HepG2 (cell line): Measurements from ENCODE around the gene BIRC5. TPM values are rescaled to one million over a fixed set of nuclear protein-coding genes. Genes with fewer than 3 reads are reported as not detected.

Experiments
- CBX1 ChIP-seq: IDR thresholded peaks from one replicate; pipeline ENCODE4 v1.6.1; 2016; ENCODE audit warnings: antibody characterized with exemption, low read depth
- FOXK2 ChIP-seq: fragments of 450-650 bp; IDR thresholded peaks from 2 replicates; pipeline ENCODE4 v1.6.1; 2016
- LCORL ChIP-seq, 2 experiments: fragments of 450-650 bp in 1 of 2; sonication (generic) in 1 of 2; formaldehyde crosslinking in 1 of 2; IDR thresholded peaks; 2 replicates each; pipeline versions ENCODE4 v1.5.0 to v1.6.1; 2017 to 2020; ENCODE audit warnings: antibody characterized with exemption in 1 of 2, missing genetic modification reagents in 1 of 2
- MAFF ChIP-seq: IDR thresholded peaks from 2 replicates; pipeline ENCODE4 v1.6.1; 2011; ENCODE audit warnings: low read depth, low read length, improper control_type of control experiment
- PHF8 ChIP-seq: sonication (generic); formaldehyde crosslinking; IDR thresholded peaks from 2 replicates; pipeline ENCODE4 v1.5.0; 2020; ENCODE audit warnings: missing genetic modification reagents
- SMAD1 ChIP-seq: sonication (generic); formaldehyde crosslinking; IDR thresholded peaks from 2 replicates; pipeline ENCODE4 v1.4.0; 2020; ENCODE audit warnings: missing genetic modification reagents, low read depth, mild to moderate bottlenecking, borderline replicate concordance
- SNRNP70 ChIP-seq: fragments of 200-400 bp; formaldehyde crosslinking; IDR thresholded peaks from 2 replicates; pipeline ENCODE4 v1.6.1; 2017; ENCODE audit warnings: mild to moderate bottlenecking, low read depth, low read length, moderate library complexity
- STAG1 ChIP-seq: sonication (generic); formaldehyde crosslinking; IDR thresholded peaks from 2 replicates; pipeline ENCODE4 v1.4.0; 2020; ENCODE audit warnings: missing genetic modification reagents
- SUZ12 ChIP-seq: fragments of 150-350 bp; IDR thresholded peaks from 2 replicates; pipeline ENCODE4 v1.6.1; 2014; ENCODE audit warnings: low read depth, low read length
- ZBTB38 ChIP-seq: sonication (generic); formaldehyde crosslinking; IDR thresholded peaks from 2 replicates; pipeline ENCODE4 v1.5.1; 2020; ENCODE audit warnings: mild to moderate bottlenecking, missing genetic modification reagents
- ZBTB7A ChIP-seq: sonication (generic); formaldehyde crosslinking; IDR thresholded peaks from 2 replicates; pipeline ENCODE4 v1.8.0; 2022; ENCODE audit warnings: mild to moderate bottlenecking, missing genetic modification reagents
- ZNF264 ChIP-seq: sonication (generic); formaldehyde crosslinking; IDR thresholded peaks from 2 replicates; pipeline ENCODE4 v1.4.0; 2020; ENCODE audit warnings: missing genetic modification reagents
- ZNF296 ChIP-seq: sonication (generic); formaldehyde crosslinking; conservative IDR thresholded peaks from 2 replicates; pipeline ENCODE4 v1.5.0; 2020; ENCODE audit warnings: mild to moderate bottlenecking, missing genetic modification reagents
- ZNF513 ChIP-seq: sonication (generic); formaldehyde crosslinking; conservative IDR thresholded peaks from 2 replicates; pipeline ENCODE4 v1.5.0; 2020; ENCODE audit warnings: missing genetic modification reagents
- ZNF761 ChIP-seq: sonication (generic); formaldehyde crosslinking; conservative IDR thresholded peaks from 2 replicates; pipeline ENCODE4 v1.4.0; 2020; ENCODE audit warnings: mild to moderate bottlenecking, missing genetic modification reagents
- ZNF770 ChIP-seq: sonication (generic); formaldehyde crosslinking; IDR thresholded peaks from 2 replicates; pipeline ENCODE4 v1.5.0; 2020; ENCODE audit warnings: mild to moderate bottlenecking, missing genetic modification reagents
- ZSCAN20 ChIP-seq: sonication (generic); formaldehyde crosslinking; IDR thresholded peaks from 2 replicates; pipeline ENCODE4 v1.4.0; 2020; ENCODE audit warnings: missing genetic modification reagents, mild to moderate bottlenecking, borderline replicate concordance
- polyA plus RNA-seq, 8 experiments: library from polyadenylated mRNA; depleted of rRNA in 3 of 8; stranded (reverse) in 7 of 8; unstranded in 1 of 8; fragments of >200 nt; fragmentation: Illumina TruSeq in 4 of 8; extraction: Trizol in 4 of 8; gene quantifications; 2 replicates each; pipeline versions ENCODE4 v1.2.1 to v1.2.3, GENCODE V29; 2011 to 2016; ENCODE audit warnings: low read depth in 4 of 8, missing spikeins in 1 of 8, mixed read lengths in 1 of 8; ENCODE audit not compliant: insufficient read depth in 1 of 8
- total RNA-seq, 5 experiments: library from RNA; depleted of rRNA; stranded (reverse); fragments of >200 nt; fragmentation: Illumina TruSeq; extraction: Trizol; gene quantifications; 2 replicates each; pipeline ENCODE4 v1.2.3, GENCODE V29; 2016; ENCODE audit warnings: low read depth in 1 of 5
- TF ChIP-seq, protein P1 (sequence below): sonication (generic); formaldehyde crosslinking; IDR thresholded peaks from 2 replicates; pipeline ENCODE4 v1.4.0; 2020; ENCODE audit warnings: missing genetic modification reagents, borderline replicate concordance
- TF ChIP-seq, protein P2 (sequence below): IDR thresholded peaks from 2 replicates; pipeline ENCODE4 v1.6.1; 2016
- TF ChIP-seq, protein P3 (sequence below): sonication (generic); formaldehyde crosslinking; IDR thresholded peaks from 2 replicates; pipeline ENCODE4 v1.4.0; 2020; ENCODE audit warnings: missing genetic modification reagents, borderline replicate concordance

The BIRC5 gene
- total and polyA plus RNA-seq, 2 of the 13 experiments (the other 11 are each of a cell fraction or from before 2014, with no cell fraction given), result 30.3 to 135 TPM

DNA sequence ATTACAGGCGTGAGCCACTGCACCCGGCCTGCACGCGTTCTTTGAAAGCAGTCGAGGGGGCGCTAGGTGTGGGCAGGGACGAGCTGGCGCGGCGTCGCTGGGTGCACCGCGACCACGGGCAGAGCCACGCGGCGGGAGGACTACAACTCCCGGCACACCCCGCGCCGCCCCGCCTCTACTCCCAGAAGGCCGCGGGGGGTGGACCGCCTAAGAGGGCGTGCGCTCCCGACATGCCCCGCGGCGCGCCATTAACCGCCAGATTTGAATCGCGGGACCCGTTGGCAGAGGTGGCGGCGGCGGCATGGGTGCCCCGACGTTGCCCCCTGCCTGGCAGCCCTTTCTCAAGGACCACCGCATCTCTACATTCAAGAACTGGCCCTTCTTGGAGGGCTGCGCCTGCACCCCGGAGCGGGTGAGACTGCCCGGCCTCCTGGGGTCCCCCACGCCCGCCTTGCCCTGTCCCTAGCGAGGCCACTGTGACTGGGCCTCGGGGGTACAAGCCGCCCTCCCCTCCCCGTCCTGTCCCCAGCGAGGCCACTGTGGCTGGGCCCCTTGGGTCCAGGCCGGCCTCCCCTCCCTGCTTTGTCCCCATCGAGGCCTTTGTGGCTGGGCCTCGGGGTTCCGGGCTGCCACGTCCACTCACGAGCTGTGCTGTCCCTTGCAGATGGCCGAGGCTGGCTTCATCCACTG lies at the start of gene BIRC5 (continued):
- TF ChIP-seq ZNF770 (CRISPR knock-in tag) (peak; percentile 43; the same call in 1 of the 2 replicates), ZBTB38 (CRISPR knock-in tag) (peak; percentile 69), ZNF513 (CRISPR knock-in tag) (peak; percentile 99; the same call in 1 of the 2 replicates), PHF8 (CRISPR knock-in tag) (peak; percentile 91), ZNF264 (no peak; the same call in 1 of the 2 replicates), LCORL (IDR thresholded peaks at IDR 0.05) (no peak), LCORL (CRISPR knock-in tag; IDR thresholded peaks at IDR 0.05) (no peak), CBX1 (no peak), ZNF761 (CRISPR knock-in tag) (no peak), FOXK2 (no peak), ZSCAN20 (CRISPR knock-in tag) (peak; percentile 84; the same call in 1 of the 2 replicates), SNRNP70 (no peak), ZBTB7A (CRISPR knock-in tag) (no peak), SUZ12 (peak; percentile 96), STAG1 (CRISPR knock-in tag) (peak; percentile 6; the same call in 1 of the 2 replicates), ZNF296 (CRISPR knock-in tag) (peak; percentile 57; the same call in 1 of the 2 replicates), MAFF (no peak), SMAD1 (CRISPR knock-in tag) (peak; percentile 44; the same call in 1 of the 2 replicates)
- TF ChIP-seq, protein P1, sequence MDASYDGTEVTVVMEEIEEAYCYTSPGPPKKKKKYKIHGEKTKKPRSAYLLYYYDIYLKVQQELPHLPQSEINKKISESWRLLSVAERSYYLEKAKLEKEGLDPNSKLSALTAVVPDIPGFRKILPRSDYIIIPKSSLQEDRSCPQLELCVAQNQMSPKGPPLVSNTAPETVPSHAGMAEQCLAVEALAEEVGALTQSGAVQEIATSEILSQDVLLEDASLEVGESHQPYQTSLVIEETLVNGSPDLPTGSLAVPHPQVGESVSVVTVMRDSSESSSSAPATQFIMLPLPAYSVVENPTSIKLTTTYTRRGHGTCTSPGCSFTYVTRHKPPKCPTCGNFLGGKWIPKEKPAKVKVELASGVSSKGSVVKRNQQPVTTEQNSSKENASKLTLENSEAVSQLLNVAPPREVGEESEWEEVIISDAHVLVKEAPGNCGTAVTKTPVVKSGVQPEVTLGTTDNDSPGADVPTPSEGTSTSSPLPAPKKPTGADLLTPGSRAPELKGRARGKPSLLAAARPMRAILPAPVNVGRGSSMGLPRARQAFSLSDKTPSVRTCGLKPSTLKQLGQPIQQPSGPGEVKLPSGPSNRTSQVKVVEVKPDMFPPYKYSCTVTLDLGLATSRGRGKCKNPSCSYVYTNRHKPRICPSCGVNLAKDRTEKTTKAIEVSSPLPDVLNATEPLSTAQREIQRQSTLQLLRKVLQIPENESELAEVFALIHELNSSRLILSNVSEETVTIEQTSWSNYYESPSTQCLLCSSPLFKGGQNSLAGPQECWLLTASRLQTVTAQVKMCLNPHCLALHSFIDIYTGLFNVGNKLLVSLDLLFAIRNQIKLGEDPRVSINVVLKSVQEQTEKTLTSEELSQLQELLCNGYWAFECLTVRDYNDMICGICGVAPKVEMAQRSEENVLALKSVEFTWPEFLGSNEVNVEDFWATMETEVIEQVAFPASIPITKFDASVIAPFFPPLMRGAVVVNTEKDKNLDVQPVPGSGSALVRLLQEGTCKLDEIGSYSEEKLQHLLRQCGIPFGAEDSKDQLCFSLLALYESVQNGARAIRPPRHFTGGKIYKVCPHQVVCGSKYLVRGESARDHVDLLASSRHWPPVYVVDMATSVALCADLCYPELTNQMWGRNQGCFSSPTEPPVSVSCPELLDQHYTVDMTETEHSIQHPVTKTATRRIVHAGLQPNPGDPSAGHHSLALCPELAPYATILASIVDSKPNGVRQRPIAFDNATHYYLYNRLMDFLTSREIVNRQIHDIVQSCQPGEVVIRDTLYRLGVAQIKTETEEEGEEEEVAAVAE (CRISPR knock-in tag), result peak; percentile 86
- TF ChIP-seq, protein P2, sequence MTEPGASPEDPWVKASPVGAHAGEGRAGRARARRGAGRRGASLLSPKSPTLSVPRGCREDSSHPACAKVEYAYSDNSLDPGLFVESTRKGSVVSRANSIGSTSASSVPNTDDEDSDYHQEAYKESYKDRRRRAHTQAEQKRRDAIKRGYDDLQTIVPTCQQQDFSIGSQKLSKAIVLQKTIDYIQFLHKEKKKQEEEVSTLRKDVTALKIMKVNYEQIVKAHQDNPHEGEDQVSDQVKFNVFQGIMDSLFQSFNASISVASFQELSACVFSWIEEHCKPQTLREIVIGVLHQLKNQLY, result peak; percentile 48
- TF ChIP-seq, protein P3, sequence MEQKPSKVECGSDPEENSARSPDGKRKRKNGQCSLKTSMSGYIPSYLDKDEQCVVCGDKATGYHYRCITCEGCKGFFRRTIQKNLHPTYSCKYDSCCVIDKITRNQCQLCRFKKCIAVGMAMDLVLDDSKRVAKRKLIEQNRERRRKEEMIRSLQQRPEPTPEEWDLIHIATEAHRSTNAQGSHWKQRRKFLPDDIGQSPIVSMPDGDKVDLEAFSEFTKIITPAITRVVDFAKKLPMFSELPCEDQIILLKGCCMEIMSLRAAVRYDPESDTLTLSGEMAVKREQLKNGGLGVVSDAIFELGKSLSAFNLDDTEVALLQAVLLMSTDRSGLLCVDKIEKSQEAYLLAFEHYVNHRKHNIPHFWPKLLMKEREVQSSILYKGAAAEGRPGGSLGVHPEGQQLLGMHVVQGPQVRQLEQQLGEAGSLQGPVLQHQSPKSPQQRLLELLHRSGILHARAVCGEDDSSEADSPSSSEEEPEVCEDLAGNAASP, result peak; percentile 44; the same call in 1 of the 2 replicates
